Measurements from ENCODE around the gene ZMPSTE24. TPM values are rescaled to one million over a fixed set of nuclear protein-coding genes. Genes with fewer than 3 reads are reported as not detected.

The ZMPSTE24 gene
- polyA plus RNA-seq, 4 donors: 57.6 to 68.3 (median 66.0) TPM

DNA sequence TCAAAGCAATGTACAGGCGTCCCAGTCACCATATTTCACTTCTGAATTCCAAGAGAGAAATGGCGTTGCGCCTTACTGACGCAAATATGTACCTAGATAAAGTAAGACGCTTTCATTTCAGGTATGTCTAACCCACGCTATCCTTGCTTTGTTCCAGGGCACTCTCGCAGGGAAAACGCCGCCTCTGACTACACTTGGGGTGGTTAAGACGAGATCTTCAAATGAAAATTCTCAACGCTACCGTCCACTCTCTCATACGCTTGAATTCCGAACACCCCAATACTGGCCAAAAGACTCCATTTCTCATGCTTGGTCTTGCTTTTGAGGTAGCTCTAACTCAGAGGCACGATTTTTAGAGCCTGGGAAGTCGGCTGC lies 736 bp upstream of the ZMPSTE24 start:
- peak in 2 of 4 donors; percentile 35 to 38 for DNase-seq (ENCODE audit: low read depth in 4 of 4, low spot score in 3 of 4)

DNA sequence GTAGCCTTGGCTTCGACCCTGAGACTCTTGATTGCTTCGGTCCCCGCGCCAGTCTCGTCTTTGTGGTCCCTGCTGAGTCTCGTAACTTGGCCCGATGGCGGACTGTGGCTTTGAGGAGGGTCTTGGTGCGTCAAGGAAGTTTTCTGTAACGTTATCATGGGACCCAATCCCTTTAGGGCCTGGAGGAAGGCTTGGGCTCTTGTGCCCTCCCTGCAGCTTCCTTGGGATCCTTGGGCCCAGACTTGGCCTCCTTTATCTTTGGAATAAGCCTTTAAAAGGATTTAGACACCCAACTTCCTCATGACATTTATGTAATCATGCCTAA lies 371 bp downstream of the ZMPSTE24 start:
- DNase-seq (ENCODE audit: low read depth in 4 of 4, low spot score in 3 of 4): no peak

DNA sequence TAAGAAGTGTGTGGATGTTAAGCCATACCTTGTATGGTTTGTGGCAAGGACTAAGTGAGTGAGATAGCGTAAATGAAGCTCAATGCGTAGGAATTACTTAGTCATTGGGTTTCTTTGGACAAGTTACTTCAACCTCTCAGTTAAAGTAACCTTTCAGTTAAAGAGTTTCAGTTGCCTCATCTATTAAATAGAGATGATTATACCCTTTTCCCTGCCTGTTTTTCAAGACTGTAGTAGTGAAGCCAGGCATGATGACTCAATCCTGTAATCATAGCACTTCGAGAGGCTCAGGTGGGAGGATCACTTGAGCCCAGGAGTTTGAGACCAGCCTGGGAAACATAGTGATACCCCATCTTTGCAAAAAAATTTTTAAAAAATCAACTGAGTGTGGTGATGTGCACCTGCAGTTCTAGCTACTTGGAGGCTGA lies 6.3 kb downstream of the ZMPSTE24 start:
- no peak for DNase-seq (ENCODE audit: low read depth in 4 of 4, low spot score in 3 of 4)

DNA sequence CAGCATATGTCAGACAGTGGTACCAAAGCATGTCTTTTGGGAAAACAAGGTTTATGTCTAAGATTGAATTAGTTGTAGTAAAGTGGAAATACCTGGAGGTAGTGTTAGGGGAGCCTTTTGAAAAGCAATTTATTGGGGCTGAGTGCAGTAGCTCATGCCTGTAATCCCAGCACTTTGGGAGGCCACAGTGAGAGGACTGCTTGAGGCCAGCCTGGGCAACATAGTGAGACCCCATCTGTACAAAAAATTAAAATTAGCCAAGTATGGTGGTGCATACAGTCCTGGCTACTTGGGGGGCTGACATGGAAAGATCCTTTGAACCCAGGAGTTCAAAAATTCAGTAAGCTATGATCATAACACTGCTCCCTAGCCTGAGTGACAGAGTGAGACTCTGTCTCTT lies 7.3 kb downstream of the ZMPSTE24 start:
- DNase-seq (ENCODE audit: low read depth in 4 of 4, low spot score in 3 of 4): no peak

DNA sequence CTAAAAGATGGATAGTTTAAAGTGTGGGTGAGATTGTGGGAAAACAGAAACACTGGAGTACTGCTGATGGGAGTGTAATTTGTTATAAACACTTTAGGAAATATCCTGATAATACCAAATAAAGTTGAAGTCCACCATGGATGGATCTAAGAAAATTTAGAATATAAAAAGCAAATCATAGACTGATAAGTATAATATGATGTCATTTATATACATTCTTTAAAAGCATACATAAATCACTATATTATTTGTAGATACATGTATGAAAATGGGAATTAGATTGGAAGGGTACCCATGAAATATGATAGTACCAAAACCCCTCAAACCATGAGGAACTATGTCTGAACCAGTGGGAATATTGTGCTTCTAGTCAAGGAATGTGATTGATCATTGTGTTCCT lies 7.9 kb downstream of the ZMPSTE24 start:
- no peak for DNase-seq (ENCODE audit: low read depth in 4 of 4, low spot score in 3 of 4)

DNA sequence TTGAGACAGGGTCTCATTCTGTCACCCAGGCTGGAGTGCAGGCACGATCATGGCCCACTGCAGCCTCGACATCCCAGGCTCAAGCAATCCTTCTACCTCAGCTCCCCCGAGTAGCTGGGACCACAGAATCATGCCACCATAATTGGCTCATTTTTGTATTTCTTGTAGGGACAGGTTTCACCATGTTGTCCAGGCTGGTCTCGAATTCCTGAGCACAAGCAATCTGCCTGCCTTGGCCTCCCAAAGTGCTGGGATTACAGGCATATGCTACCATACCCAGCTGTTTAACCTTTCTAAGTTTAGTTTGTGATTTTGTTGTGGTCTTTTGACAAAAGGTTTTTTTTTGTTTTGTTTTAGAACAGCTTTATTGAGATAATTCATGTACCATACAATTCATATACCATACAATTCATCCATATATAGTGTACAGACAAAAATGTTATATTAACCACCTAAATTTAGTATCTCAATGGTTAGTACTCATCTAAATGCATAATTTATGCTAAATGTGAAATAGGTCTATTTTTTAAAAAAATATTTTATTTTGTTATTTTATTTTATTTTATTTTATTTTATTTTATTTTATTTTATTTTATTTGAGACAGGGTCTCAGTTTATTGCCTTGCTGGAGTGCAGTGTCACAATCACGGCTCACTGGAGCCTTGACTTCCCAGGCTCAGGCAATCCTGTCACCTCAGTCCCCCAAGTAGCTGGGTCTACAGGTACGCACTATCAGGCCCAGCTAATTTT lies 8.9 kb downstream of the ZMPSTE24 start:
- no peak for DNase-seq (ENCODE audit: low read depth in 4 of 4, low spot score in 3 of 4)

DNA sequence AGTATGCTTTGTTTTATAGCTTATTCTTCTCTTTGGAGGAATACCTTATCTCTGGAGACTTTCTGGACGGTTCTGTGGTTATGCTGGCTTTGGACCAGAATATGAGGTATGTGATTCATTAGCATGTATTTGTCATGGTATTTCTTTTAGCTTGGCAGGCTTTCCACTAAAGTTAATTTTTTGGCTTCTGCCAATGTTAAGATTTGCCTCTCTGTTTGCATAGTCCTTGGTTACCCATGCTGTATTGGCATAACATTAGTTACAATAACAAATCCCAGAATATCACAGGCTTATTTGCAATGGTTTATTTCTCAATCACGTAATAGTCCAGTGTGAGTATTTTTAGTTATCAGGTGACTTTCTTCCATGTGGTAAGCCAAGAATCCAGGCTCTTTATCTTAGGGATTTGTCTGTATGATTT lies 9.7 kb downstream of the ZMPSTE24 start:
- DNase-seq (ENCODE audit: low read depth in 4 of 4, low spot score in 3 of 4): no peak

DNA sequence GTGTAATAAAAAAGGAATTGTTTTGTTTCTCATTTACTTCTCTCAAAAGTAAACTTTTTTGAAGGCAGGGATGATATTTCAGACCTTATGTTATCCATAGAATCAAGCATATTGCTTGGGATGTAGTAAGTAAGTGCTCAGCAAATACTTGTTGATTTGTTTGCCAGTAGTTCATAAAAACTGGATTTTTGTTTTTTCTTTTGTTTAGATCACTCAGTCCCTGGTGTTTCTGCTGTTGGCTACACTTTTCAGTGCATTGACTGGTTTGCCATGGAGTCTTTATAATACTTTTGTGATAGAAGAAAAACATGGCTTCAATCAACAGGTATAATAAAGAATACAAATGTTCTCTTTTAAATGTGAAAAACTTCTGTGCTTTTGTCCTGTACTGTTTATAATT lies 10.2 kb downstream of the ZMPSTE24 start:
- DNase-seq (ENCODE audit: low read depth in 4 of 4, low spot score in 3 of 4): no peak

DNA sequence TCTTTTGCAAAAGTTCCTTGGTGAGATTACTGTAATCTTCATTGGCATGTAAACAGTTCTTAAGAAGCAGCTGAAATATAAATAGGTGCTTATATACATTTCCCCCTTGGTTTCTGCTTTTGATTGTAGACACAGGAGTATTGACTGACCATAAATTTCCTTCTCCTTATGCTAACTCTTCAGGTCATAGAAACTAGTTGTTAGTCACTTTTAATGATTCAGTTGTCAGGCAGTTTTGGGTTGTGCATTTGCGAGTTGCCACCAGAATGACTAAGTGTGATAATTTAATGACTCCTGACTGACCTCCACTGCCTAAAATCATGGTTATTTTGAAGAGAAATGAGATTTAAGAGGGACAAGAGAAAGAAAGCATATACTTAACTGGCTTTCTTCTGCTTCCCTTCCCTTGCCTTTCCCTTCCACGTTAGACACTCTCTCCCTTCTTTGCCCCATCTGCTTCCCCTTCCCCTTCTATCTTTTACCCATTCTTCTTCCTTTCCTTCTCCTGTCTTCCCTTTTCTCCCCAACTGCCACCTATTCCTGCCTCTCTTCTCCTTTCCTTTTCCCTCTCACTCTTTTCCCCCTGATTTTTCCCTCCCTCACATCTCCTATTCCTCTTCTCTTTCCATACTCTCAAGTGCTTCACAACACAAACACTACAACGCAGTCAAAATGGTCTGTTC lies 12.3 kb downstream of the ZMPSTE24 start:
- no peak for DNase-seq (ENCODE audit: low read depth in 4 of 4, low spot score in 3 of 4)

DNA sequence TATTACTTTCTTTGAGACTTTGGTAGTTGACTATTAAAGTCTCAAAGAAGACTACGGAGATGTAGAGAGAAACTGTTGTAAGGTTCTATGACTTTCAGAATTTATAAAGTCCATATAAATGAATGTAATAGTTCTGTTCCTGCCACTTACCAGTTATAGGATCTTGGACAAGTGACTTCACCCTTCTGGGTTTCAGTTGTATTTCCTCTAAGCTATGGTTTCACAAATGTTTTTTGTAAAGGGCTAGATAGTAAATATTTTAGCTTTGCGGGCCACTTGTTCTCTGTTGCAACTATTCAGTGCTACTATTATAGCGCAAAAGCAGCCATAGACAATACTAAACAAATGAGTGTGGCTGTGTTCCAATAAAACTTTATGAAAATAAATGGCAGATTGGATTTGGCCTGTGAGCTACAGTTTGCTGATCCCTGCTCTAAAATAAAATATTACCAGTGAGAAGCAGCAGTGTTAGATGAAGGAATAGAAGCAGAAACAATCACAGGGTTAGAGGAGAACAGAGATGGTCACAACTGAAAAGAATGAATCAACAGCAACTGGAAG lies 14.7 kb downstream of the ZMPSTE24 start:
- no peak for DNase-seq (ENCODE audit: low read depth in 4 of 4, low spot score in 3 of 4)

DNA sequence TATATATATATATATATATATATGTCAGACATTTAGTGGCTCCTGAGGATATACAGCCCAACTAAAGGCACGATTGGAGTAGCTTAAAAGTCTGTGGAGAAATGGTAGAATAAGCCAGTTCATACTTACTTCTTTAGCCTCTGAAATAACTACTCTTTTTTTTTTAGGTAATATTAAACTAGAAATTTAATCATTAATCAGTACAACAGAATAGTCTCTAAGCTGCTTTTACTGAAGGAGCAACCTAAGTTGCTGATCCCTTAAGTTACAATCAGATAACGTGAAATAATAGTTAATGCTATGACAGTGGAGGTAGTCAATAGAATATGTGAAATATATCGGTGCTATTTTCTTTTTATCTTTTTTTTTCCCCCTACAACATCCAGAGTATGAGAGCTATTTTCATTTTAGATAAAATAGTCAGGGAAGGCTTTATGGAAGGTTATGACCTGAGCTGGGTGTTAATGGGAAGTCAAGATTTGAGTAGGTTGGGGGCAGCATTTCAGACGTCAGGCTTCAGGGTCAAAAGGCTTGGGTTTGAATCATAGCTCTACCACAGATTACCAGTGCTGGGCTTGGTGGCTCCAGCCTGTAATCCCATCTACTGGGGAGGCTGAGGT lies 15.6 kb downstream of the ZMPSTE24 start:
- DNase-seq (ENCODE audit: low read depth in 4 of 4, low spot score in 3 of 4): no peak

DNA sequence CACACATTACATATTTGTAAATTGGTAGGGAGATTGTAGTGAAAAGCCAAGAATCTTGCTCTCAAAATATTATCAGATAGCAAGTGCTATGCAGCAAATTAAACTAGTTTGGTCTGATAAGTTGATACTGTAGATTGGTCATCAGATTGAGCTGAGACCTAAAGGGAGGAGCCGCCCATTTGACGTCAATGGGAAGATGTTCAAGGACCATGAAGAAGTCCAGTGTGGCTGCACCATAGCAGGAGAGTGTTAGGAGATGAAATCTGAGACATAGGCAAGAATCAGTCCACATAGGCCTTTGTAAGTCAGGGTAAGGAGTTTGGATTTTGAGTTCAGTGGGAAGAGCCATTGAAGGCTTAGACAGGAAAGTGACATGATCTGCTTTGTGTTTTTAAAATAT lies 16.3 kb downstream of the ZMPSTE24 start:
- no peak for DNase-seq (ENCODE audit: low read depth in 4 of 4, low spot score in 3 of 4)

DNA sequence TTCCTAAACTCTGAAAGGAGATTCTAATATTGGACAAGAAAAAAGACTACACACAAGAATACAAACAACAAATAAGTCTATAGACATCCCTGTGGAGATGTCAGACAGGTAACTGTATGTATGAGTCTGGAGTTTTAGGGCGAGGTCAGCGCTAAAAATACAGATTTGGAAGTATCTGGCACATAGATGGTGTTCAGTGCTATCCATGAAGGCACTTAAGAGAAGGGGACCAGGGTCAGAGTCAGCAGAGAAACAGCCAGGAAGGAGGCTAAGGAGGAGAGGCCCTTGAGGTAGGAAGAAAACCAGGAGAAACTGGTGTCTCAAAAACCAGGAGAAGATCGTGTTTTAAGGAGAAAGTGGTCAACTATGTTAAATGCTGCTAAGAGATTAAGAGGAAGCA lies 18.1 kb downstream of the ZMPSTE24 start:
- DNase-seq (ENCODE audit: low read depth in 4 of 4, low spot score in 3 of 4): no peak

DNA sequence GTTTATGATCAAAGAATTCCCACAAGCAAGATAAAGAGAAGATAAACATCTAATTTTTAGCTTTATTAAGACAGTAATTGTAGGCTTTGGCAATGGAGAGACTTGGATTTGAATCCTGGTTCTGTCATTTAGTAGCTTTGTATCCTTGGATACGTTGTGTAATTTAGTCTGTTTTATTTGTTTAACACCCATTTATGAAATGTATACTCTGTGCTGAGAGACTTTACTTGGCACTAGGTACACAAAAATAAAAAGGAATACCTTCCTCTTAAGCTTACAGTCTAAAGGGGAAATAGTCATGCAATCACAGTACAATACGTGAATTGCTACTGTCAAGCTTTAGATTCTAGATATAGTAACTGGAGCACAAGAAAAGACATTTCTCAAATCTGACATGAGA lies 23.8 kb downstream of the ZMPSTE24 start:
- no peak for DNase-seq (ENCODE audit: low read depth in 4 of 4, low spot score in 3 of 4)

DNA sequence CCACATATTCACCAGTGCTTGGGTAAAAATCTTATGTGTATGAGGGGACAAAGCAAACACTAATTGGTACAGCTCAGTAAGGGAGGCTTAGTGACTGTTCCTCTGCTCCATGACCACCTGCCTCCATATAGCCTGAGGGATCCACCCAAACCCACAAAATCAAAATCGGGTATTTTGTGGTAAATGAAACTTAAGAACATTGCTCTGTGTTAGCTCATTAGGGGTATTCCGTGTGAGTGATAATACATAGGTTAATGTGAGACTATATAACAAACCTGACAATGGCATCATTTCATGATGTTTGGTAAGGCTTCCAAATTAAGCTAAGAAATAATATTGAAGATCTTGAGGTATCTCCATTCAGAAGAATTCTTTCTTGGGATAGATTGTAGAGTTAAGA lies 33.3 kb downstream of the ZMPSTE24 start:
- no peak for DNase-seq (ENCODE audit: low read depth in 4 of 4, low spot score in 3 of 4)

DNA sequence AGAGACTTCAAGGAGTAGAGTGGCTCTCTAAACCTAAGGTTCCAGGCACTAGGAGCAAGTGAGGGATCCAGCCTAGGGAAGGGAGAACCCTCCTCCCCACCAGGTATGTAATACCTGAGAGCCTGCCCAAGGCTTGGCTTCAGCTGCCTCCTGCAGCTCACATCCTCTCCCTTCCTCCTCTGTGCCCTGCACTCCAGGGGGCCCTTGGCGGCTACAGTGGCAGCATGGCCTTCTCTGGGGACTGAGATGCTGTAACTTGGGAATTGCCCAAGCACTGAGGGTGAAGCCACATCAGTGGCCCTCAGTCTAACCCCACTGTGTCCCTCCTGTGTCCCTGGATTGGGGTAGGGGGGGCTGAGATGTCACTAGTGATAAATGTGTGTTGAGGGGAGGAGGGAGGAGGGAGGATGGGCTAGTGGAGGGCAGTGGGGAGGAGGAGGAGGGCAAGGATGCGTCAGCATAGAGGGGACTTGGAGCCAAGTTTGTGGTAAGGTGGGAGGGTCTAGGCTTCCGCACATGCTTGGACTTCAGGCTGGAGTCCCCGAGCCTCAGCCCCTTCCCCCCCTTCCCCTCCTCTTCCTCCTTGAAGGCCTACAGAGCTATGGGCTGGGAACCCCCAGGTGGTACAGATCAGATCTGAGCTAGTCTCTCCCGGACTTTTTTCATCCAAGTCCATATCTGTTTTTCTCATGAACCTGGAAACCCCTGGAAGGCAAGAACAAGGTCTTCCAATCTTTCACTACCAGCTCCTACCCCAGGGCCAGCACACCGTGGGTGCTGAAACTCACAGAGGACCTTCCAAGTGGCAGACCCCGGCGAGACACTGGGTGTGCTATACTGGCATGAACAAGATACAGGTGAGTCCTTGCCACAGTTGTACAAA lies 41.6 kb downstream of the ZMPSTE24 start:
- DNase-seq (ENCODE audit: low read depth in 4 of 4, low spot score in 3 of 4): no peak

DNA sequence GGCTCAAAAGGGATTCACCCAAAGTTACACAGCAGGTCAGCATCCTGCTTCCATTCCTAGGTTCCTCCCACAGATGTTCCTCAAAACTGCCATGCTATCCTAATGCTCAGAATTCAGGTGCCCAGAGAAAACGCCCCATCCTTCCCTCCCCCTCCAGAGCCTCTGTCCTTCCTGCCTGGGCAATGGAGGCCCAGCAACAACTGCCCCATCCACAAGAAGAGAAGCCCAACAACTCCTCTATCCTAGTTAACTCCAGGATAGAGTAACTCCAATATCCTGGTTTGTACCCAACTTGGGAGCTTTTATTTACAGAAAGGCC lies 42.2 kb downstream of the ZMPSTE24 start:
- no peak for DNase-seq (ENCODE audit: low read depth in 4 of 4, low spot score in 3 of 4)

DNA sequence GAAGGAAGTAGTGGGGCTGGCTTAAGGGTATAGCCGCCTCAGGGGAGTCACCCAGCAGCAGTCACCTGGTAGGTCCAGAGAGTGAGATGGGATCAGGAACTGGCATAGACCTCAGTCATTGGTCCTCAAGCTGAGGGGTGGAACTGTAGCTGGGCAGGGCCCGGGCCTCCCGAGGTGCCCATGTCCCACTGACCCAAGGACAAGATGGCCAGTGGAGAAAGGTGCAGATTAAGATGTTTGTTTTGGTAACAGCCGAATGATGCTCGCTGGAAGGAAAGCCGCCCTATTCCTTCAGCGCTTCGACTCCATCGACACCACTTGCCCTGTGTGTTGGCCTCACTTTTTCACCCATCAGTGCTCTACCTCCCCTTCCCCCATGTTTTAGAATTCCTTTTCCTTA lies 42.6 kb downstream of the ZMPSTE24 start:
- DNase-seq (ENCODE audit: low read depth in 4 of 4, low spot score in 3 of 4): no peak

DNA sequence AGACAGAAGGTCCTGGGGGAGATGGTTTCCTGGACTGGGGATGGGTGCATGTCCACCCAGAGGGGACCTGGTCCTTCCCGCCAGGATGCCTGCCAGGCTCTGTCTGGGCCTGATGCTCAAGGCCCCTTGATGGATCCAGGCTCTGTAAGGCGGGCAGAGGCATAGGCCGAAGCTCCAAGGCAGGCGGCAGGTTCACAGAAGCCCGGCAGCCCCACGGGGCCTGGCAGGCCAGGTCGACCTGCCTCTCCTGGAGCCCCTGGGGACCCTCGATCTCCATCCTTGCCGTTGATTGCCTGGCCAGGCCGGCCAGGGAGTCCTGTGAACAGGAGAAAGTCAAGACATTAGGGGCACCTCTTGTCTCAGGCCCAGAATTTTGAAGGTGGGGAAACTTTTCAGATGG lies 43.0 kb downstream of the ZMPSTE24 start:
- no peak for DNase-seq (ENCODE audit: low read depth in 4 of 4, low spot score in 3 of 4)

DNA sequence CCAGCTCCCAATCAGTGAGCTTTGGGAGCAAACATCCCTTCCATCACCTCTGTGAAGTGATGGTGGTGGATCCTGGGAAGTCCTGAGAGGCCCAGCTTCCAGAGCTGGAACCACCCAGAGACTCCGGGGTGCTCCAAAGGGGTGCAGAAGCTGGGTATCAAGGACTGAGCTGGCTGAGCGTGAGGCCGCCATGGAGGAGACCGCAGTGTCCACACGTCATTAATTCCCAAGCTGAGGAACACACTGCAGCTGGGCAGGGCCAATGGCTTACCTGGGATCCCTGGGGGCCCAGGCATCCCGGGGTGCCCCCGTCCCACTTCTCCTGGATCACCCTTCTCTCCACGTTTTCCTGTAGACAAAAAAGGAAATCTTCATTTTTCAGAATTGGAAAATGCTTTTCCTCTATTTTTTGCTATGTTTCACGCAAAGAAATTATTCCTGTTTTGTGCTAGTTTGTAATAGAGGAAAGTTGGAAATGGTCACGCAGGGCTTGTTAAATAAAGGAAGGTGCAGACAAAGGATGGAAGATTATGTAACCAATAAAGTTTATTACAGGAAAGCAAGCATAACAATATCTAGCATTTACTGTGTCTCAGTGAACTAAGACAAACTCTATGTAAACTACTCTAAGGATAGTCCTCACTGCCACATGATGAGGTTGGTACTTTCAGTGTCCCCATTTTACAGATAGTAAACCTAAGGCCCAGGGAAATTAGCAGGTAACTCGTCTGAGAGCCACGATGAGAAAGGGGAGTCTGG lies 43.7 kb downstream of the ZMPSTE24 start:
- no peak for DNase-seq (ENCODE audit: low read depth in 4 of 4, low spot score in 3 of 4)

Measured in right renal pelvis (tissue), 4 donors.